GM19324 (cell line): Measurements from ENCODE around the gene RAPH1.
A peak's percentile ranks its signal among the peaks of the same experiment; 100 is the strongest.

ENCODE experiments used
- ATAC-seq: cut with Tn5 transposase; IDR thresholded peaks from one replicate; pipeline ENCODE4 v1.9.1; 2021; ENCODE audit warnings: mild to moderate bottlenecking, moderate library complexity; ENCODE audit not compliant: unreplicated experiment, low FRiP score

RAPH1 gene, protein sequence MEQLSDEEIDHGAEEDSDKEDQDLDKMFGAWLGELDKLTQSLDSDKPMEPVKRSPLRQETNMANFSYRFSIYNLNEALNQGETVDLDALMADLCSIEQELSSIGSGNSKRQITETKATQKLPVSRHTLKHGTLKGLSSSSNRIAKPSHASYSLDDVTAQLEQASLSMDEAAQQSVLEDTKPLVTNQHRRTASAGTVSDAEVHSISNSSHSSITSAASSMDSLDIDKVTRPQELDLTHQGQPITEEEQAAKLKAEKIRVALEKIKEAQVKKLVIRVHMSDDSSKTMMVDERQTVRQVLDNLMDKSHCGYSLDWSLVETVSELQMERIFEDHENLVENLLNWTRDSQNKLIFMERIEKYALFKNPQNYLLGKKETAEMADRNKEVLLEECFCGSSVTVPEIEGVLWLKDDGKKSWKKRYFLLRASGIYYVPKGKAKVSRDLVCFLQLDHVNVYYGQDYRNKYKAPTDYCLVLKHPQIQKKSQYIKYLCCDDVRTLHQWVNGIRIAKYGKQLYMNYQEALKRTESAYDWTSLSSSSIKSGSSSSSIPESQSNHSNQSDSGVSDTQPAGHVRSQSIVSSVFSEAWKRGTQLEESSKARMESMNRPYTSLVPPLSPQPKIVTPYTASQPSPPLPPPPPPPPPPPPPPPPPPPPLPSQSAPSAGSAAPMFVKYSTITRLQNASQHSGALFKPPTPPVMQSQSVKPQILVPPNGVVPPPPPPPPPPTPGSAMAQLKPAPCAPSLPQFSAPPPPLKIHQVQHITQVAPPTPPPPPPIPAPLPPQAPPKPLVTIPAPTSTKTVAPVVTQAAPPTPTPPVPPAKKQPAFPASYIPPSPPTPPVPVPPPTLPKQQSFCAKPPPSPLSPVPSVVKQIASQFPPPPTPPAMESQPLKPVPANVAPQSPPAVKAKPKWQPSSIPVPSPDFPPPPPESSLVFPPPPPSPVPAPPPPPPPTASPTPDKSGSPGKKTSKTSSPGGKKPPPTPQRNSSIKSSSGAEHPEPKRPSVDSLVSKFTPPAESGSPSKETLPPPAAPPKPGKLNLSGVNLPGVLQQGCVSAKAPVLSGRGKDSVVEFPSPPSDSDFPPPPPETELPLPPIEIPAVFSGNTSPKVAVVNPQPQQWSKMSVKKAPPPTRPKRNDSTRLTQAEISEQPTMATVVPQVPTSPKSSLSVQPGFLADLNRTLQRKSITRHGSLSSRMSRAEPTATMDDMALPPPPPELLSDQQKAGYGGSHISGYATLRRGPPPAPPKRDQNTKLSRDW

DNA sequence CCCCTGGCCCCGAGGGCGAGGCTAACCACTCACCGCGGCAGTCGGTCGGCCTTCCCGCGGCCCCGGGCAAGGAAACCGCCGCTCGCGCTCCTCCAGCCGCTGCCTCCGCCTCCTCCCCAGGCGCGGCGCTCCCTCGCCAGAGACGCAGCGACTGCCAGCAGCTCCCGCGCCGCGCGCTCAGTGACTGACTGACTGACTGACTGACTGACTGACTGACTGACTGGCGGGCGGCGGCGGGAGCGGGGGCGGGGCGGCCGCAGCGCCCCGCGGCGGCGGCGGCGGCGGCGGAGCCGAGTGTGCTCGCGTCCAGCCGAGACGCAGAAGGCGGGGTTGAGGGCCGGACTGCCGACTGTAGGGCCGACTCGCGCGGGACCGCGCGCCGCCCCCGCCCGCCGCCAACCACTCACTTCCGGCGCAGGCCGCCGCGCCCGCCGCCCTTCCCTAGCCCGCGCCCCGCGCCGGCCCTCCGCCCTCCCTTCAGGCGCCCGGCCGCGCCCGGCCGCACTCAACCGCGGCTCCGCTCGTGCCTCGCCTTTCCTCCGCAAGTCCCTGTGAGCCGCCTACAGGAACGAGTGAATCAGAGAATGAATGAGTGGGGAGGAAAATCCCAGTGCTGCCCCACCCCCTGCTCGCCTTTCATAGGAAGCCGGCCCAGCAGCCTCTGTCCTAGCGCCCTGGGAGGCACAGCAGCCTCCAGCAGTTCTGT is at the start of gene RAPH1:
Gene RAPH1, minus strand, starts transcription at position 224 of the 706 bp plus-strand sequence. CDS start 39,948 bp downstream, outside the sequence.
- ATAC-seq = peak; percentile 65

DNA sequence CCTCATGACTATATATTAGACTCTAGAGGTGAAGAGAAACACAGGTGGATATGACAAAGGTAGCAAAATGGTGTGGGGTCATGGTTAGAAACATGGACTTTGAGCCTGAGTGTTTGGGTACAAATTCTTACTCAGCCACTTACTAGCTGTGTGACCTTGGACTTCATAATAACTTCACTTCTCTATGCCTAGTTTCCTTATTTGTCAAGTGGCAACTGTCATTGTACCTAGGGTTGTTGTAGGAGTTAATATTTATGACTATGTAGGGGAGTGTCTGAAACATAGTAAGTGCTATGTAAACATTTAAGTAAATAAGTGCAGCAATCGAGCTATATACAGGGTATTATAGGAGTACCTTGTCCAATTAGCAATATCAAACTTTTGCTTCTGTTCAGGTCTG is 49.7 kb upstream of the RAPH1 start:
- no peak for ATAC-seq

DNA sequence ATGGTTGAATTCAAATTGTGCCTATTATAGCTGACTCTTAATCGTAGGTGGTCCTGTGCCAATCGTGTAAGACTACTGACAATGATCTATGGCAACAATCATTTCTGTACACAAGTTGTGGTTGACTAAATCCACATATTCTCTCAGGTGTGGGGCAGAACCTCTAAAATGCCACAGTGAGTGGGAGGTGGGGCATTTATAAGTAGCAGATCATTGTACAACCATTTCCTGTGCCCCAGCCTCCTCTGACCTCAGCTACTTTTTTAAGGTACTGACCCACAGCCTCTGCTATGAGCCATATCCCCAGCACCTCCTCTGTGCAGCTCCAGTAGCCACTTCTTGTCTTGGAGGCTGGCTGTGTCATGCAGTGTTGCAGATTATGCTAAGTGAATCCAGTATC is 48.6 kb upstream of the RAPH1 start:
- peak; percentile 58 for ATAC-seq

DNA sequence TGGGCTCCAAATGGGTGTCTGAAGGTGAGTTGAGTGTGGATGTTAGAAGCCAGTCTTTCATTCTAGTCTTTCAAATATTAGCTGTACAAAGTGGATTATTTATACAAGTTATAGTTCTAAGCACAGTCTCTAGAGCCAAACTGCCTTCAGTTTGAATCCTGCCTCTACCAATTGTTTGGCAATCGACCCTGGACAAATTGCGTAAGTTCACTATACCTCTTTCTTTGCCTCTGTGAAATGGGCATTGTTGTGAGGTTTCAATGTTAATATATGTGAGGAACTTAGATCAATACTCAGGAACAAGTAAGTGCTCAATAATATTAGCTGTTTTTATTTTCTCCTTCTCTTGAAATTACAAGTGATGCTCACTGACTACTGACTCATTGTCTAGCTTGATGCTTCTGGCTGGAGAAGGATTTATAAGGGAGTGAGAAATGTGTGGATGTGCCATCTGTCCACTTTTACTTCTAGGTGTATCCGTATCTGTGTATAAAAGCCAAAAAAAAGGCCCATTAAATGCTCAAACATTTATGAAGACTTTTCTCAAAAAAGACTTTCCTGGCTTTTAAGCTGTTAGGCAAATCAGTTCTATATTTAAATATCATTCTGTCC is 48.1 kb upstream of the RAPH1 start:
- ATAC-seq = no peak

DNA sequence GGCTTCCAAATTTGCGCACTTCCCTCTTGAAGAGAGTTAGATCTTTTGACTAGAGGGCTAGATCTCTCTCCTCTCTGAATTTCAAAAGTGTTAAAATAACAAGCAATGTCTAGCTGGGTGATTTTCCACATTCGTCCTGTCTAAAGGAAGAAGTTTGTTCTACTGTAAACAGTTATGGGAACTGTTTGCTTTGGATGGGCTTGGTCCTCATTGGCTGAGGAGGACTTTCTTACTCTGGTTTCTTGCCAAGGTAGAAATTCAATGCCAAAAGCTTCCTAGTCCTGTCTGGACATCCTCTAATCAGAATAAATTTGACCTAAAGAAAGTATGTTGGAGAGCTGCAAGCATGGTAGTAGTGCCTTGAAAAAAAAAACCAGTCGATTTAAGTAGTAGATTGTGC is 47.4 kb upstream of the RAPH1 start:
- no peak for ATAC-seq

DNA sequence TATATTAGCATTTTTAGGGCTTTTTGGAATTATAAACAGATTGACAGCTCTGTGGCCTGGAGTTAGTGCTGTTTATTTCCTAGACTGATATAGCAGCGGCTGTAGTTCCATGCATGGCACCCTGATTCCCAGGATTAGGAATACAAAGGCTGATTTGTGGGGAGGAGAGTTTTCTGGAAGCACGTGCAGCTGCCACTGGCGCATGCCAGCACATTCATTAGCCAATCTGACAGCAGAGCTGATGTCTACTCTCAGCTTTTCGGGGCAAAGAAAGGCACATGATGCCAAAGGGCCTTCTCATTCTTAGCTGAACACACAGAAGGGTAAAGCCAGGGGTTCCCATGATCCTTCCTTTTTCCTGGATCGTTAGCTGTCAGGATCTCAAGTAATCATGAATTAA is 45.7 kb upstream of the RAPH1 start:
- no peak for ATAC-seq

DNA sequence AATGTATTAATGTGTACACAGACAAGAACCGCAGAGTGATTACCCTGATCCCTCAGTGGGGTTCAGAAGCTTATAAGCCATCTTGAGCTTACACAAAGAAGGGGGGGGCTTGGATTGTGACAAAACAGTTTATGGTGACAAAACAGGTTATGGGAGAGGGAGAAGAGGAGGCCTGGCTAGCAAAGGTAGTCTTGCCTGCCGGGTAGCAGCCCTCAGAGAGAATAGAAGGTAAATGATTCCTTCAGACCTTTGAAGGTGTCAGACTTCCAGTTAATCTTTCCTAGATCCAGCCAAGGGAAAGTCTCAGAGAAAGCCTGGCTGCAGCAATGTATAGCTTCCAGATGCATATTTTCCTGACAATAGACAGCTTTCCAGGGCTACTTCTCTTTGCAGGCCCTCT is 44.6 kb upstream of the RAPH1 start:
- no peak for ATAC-seq

DNA sequence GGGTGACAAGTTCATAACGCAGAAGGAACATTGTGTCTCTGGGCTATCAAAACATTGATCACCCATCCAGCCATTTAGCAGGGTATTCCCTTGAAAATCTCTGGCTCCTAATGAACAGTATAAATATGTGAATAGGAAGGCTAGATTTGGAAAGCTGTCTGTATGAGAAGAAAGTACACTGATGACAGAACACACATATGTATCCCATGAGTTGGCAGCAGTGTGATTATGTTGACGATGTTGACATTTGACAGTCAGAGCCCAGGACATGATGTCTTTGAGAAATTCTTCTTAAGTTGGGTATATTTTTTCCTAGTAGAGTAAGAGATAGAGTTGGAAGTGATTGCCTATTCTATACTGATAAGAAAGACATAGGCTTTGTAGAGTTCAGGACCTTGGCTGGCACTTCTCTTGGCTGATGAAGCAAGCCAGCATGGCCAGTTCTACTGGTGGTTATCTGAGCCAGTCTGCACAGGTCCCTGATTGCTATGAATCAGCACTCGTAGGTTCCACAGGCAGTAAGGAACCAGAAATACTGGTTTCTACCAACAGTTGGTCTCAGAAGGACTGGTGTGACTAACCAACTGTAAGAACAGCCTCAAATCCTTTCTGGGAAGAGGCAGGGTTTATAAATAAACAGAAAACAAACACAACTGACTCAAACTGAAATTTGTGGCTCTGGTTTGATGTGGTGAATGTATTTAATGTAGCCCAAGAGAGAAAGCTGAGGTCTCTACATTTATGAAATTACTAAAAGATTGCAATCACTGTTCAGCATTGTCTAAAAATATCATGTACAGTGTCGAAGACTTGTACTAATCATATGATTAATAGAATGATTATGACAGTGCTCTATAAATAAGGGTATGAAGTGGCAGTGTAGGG is 43.9 kb upstream of the RAPH1 start:
- peak; percentile 68 for ATAC-seq

DNA sequence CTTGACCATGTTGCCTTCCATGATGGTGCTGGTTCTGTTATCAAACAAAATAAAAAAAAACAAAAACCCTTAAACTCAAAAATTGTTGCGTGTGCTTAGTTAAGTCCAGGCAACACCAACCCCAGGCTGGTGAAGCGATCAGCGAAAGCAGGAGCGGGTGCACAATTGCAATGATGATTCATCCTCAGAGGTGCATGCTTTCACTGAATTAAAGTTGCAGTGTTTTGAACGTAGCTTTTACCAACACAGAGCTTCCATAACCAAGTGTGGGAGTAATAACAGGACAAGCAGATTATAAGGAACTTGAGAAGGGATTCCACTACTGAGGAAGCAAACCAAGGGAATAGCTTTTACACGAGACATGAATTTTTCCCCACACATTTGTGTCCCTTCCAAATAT is 39.7 kb upstream of the RAPH1 start:
- no peak for ATAC-seq

DNA sequence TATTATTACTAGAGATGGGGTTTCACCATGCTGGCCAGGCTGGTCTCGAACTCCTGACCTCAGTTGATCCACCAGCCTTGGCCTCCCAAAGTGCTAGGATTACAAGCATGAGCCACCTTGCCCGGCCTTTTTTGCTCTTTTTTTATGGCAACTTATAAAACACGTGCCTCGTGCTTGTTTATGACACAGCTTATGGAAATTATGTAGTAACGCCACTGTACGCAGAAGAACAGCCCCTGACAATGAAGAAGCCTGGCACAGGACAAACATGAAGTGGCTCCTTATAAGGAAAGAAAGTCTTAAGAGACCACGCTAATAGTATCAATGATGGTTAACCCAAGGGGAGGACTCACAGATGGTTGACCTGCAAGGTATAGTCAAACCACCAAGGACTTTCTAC is 37.2 kb upstream of the RAPH1 start:
- no peak for ATAC-seq

DNA sequence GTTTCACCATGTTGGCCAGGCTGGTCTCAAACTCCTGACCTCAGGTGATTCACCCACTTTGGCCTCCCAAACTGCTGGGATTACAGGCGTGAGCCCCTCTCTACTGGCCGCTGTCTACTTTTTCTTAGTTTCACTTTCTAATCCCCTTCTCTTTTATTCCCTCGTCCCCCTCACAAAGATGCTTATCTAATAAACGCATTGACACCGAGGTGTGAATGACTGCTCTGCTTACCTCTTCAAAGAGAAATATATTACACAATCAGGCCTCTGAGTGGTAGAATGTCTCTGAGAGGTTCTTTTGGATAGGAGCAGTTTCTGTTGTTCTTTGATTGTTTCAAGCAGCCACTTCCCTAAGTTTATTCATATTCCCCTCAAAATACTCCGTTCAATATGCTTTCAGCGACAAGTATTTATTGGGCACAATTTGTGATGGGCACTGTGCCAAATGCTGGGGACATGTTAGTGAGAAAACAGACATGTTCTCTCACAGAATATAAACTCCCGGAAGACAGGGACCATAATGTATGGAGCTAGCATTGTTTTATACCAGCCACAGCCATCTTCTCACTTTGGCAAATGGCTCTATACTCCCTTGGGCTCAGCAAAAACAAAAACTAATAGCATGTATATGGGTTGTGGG is 34.7 kb upstream of the RAPH1 start:
- ATAC-seq = no peak

DNA sequence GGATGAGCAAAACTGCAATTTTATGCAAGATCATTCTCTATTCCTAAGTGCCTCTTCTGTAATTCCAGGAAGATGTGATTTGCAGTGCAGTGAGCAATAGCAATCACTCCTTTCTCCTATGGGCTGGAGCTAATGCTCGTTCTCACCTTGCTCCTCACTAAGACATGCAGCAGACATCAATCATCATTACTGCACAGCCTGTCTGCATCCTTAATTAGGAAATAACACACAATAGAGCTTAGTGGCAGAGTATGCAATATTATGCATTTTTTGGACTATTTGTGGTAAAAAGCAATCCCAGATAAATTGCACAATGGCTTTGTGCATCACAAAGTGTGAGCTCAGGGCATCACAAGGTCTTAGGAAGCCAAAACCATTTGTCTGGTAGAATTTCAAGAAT is 32.6 kb upstream of the RAPH1 start:
- ATAC-seq = no peak

DNA sequence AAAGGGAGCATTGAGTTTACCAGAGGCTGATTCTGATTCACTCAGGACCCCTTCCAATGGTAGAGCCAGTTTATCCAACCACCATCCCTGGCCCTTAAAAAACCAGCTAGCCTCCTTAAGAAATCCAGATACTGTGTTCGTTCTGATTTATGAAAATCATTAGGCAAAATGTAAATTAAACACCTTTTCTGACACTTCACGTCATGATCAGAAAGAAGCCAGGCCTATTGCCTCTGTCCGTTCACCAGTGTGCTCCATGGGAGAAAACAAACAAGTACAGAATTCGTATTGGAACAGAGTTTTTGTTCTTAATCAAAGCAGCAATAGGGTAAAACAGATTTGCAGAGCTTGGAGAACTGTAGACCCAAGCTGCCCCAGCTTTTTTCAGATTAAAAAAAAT is 31.1 kb upstream of the RAPH1 start:
- ATAC-seq = no peak

DNA sequence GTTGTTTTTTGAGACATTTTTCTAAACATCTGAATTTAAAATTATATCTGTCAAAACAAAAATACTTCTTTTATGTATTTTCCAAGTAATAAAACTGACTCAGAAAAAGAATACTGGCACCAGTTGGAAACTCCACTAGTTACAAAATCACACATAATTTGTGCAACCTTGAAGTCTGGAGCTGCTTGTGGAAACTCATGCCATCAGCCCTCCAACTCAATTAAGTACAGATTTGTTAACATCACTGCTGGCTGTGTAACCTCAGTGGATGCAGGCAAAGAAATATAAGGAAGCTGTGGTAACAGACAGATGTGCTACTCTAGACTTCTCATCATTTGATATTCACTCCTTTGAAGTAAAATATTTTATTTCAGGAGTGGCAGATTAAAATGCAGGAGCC is 30.0 kb upstream of the RAPH1 start:
- no peak for ATAC-seq

DNA sequence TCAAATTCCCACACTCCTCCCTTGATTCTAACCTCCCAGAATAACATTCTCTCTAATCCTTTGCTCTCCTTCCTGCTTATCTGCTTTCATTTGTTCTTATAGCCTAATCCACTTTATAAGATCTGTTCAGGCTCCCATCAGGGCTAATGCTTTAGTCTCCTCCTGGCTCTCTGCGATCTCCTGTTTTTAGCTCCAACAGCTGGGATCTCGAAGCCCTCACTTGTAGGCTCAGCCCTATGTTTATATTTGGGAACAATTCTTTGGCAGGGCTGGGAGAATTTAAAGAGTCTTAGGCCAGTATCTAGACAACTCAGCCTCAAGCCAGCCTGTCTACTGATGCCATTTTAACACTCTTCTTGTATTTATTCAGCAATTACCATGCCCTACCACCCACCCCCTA is 27.2 kb upstream of the RAPH1 start:
- ATAC-seq = no peak

DNA sequence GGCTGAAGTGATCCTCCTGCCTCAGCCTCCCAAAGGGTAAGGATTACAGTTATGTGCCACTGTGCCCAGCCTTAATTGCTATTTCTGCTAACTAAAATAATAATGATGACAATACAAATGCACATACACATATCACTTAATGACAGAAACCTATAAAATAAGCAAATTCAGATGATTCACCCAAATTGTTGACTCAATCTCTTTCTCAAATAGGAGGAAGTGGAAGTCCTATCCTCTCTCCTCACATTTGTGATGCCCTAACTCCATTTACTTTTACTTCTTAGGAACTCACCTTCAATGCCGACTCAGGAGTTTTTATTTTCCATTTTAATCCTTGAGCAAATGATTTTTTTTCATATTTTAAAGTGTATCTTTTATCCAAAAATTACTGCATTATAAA is 24.5 kb upstream of the RAPH1 start:
- ATAC-seq = no peak

DNA sequence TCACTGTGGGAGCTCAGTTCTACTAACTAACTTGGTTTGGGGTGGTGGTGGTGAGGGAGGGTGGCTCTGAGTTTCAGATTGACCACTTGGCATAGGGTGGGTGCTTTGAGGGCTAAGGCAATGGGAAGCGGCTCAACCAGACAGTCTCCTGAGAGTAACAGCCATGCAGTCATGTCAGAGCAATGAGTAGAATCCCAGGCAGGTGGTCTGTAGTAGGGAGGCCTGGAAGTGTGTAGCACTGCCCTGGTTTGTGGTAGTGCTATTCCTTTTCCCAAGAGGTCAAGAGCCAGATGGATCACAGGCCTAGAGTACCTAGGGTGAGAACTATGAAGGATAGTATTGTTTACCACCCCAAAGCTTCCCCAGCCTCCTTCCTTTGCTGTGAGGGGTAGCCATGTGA is 18.7 kb upstream of the RAPH1 start:
- ATAC-seq = no peak

DNA sequence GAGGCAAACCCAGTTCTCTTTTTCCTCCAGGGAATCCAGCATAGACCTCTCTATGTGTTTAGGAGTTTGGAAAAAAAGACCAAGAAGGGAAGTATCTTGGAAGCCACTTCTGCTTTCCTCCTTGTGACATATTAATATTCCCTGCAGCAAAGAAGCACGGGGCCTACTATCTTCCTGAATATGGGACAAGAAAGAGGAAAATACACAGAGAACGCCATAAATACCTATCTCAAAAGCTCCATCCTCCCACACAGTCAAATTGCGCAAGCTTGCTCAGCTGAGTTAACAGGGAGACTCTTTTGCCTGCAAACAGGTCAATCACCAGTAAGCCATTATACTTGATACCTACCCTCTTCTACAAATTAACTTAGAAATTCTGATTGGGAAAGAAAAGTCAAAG is 16.7 kb upstream of the RAPH1 start:
- ATAC-seq = no peak

DNA sequence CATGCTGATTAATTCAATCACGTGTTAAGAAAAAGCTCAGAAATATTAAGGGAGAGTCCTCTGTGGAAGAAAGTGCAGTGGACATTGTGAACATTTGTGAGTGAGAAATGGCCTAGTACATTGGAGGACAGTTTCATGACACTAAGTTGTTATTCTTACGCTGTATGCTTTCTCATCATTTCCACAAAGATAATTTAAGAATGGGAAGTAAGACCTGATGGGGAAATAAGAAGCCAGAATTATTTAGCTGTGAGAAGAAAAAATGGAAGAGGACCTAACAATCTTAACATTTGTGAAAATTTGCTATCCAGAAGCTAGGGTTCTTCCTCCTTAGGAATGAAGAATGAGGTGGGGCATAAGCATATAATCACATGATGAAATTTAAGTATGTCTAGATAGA is 15.2 kb upstream of the RAPH1 start:
- ATAC-seq = no peak
